Motor neuron (in vitro differentiated cells): Measurements from ENCODE around the gene ZNF407. TPM values are rescaled to one million over a fixed set of nuclear protein-coding genes. Genes with fewer than 3 reads are reported as not detected.

Experiments used
- ATAC-seq, 8 experiments: fragments of 200-7000 bp; cut with Tn5 transposase; replicated peaks in 6 of 8; 2 replicates each; pipeline ENCODE4 v1.8.0; 2021; ENCODE audit warnings: mild to moderate bottlenecking in 8 of 8, moderate library complexity in 8 of 8
- H3K27ac ChIP-seq, 2 donors: fragments of 250-450 bp; sonication (Bioruptor Pico); 2 replicates each; pipeline ENCODE4 v1.9.0; 2021; ENCODE audit warnings: antibody characterized with exemption in 2 of 2, mild to moderate bottlenecking in 2 of 2, moderate library complexity in 1 of 2
- H3K4me1 ChIP-seq, 2 donors: fragments of 250-450 bp; sonication (Bioruptor Pico); replicated peaks in 1 of 2; 2 replicates each; pipeline ENCODE4 v1.6.1; 2021; ENCODE audit warnings: antibody characterized with exemption in 2 of 2, mild to moderate bottlenecking in 2 of 2, moderate library complexity in 1 of 2
- H3K4me3 ChIP-seq, 5 donors: fragments of 250-450 bp; sonication (Bioruptor Pico); 2 replicates each; pipeline ENCODE4 v1.9.0; 2021; ENCODE audit warnings: antibody characterized with exemption in 5 of 5, mild to moderate bottlenecking in 5 of 5, moderate library complexity in 4 of 5
- WGBS, 10 experiments: fragments of 450-650 bp; shearing (Covaris generic); methylation state at CpG; one replicate each; pipeline ENCODE4 v1.0.0; 2022; 5-methylcytosine and 5-hydroxymethylcytosine counted together
- in situ Hi-C, 9 experiments: fragments of 400-800 bp; cut with MboI; loops; one replicate each; pipeline ENCODE4 v1.15.0; 2021; ENCODE audit warnings: low sequenced_read_pairs in 9 of 9, low pct_unique_long_range_greater_than_20kb in 2 of 9; ENCODE audit not compliant: unreplicated experiment in 9 of 9
- total RNA-seq, 8 experiments: library from RNA; unstranded; fragments of 300-600 nt; gene quantifications; 2 replicates each; pipeline versions ENCODE4 v1.2.3 to v1.2.4, GENCODE V29; 2022

The ZNF407 gene
- total RNA-seq, 8 experiments from 2014 or later, result 7.9 to 23.6 (median 11.6) TPM

GRCh38 chr18:74760026-74760425, 162.4 kb downstream of the ZNF407 start:
- Histone ChIP-seq H3K27ac (no peak overlapping the region), H3K4me1 (no peaks in the 10 kb centered on the region), H3K4me3 (no peak overlapping the region)
- in situ Hi-C loops, result no loop called here
- 56 to 100% (median 89%) methylated on average over 1 to 3 of the region's 3 CpGs; no CpG with 5 or more reads in 3 of the 10 experiments for WGBS, 10 experiments
- no peak for ATAC-seq

DNA sequence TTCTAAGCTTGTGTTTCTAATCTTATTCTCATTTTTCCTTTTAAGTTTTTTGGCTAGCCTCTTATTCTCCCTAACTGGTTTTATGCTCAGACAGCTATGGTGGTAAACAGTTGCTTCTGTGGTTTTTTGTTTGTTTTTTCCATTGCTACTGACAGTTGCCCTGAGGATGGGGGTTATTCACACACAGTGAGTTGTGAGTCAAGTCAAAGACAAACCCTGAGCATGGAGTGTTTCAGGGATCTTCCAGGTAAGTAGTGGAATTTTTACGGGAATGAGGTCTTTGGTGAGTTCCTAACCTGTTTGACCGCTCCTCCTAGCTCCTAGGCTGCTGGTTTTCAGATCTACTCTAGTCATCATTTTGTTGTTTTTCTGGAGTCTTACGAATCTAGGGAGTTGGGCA, 162.8 kb downstream of the ZNF407 start:
- ATAC-seq, result no peak
- H3K4me1 ChIP-seq, result no peaks in the 10 kb centered on the region
- in situ Hi-C loops, result no loop called here
- no peak overlapping the region for H3K4me3 ChIP-seq
- WGBS, 10 experiments, result 83 to 100% (median 96%) methylated on average over 2 to 3 of the region's 3 CpGs; no CpG with 5 or more reads in 2 of the 10 experiments
- no peak overlapping the region for H3K27ac ChIP-seq

GRCh38 chr18:74766251-74766650, 168.6 kb downstream of the ZNF407 start:
- no peak for ATAC-seq
- no peak overlapping the region for H3K4me3 ChIP-seq

GRCh38 chr18:74768096-74768495, 170.4 kb downstream of the ZNF407 start:
- Histone ChIP-seq H3K4me1 (no peaks in the 10 kb centered on the region), H3K4me3 (no peak overlapping the region), H3K27ac (no peak overlapping the region)
- no peak for ATAC-seq
- WGBS, 10 experiments, result 80 to 100% (median 94%) methylated on average over 1 to 2 of the region's 2 CpGs; no CpG with 5 or more reads in 3 of the 10 experiments
- in situ Hi-C loops, result no loop called here

More at GRCh38 chr18:74766251-74766650, 168.6 kb downstream of the ZNF407 start:
- in situ Hi-C loops, result no loop called here
- H3K4me1 ChIP-seq, result no peaks in the 10 kb centered on the region
- no peak overlapping the region for H3K27ac ChIP-seq
- 83 to 100% (median 96%) methylated on average over 1 to 3 of the region's 3 CpGs; no CpG with 5 or more reads in 2 of the 10 experiments for WGBS, 10 experiments

GRCh38 chr18:74773171-74773624, 175.5 kb downstream of the ZNF407 start:
- in situ Hi-C loops, result no loop called here
- WGBS, 10 experiments, result 92 to 100% (median 100%) methylated on average over 1 to 3 of the region's 3 CpGs; no CpG with 5 or more reads in 1 of the 10 experiments
- H3K4me3 ChIP-seq, result no peak overlapping the region
- no peaks in the 10 kb centered on the region for H3K4me1 ChIP-seq
- ATAC-seq, result no peak
- H3K27ac ChIP-seq, result no peak overlapping the region

GRCh38 chr18:74774486-74774885, 176.8 kb downstream of the ZNF407 start:
- in situ Hi-C loops, result no loop called here
- WGBS, 10 experiments, result 77 to 97% (median 91%) methylated on average over 1 to 5 of the region's 5 CpGs; no CpG with 5 or more reads in 1 of the 10 experiments
- Histone ChIP-seq H3K4me1 (no peaks in the 10 kb centered on the region), H3K4me3 (no peak overlapping the region), H3K27ac (no peak overlapping the region)
- ATAC-seq, result no peak

DNA sequence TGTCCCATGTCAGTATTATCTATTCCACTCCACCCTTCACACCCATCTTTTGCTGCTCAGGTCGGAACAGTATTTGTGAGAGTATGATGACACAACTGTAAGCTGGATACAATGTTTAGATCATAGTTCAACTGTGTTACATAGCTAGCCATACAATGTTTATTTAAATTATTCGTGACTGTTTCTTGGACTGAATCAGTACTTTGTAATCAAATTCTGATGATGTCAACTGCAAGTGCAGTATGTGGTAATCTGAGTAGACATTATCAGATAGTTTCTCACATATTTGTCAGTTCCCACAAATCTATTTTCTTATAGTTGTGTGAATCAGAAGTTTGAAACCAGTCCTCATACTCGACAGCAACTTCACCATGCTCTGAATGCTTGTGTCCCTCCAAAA, 177.6 kb downstream of the ZNF407 start:
- peak in 1 of 8 experiments; percentile 35 for ATAC-seq
- 61 to 100% (median 93%) methylated on average over 1 to 3 of the region's 3 CpGs; no CpG with 5 or more reads in 1 of the 10 experiments for WGBS, 10 experiments
- no peaks in the 10 kb centered on the region for H3K4me1 ChIP-seq
- no peak overlapping the region for H3K4me3 ChIP-seq
- H3K27ac ChIP-seq, result no peak overlapping the region
- in situ Hi-C loops, result no loop called here

GRCh38 chr18:74778191-74778847, 180.6 kb downstream of the ZNF407 start:
- peak in 3 of 8 experiments; percentile 96 to 98 (median 97) for ATAC-seq

DNA sequence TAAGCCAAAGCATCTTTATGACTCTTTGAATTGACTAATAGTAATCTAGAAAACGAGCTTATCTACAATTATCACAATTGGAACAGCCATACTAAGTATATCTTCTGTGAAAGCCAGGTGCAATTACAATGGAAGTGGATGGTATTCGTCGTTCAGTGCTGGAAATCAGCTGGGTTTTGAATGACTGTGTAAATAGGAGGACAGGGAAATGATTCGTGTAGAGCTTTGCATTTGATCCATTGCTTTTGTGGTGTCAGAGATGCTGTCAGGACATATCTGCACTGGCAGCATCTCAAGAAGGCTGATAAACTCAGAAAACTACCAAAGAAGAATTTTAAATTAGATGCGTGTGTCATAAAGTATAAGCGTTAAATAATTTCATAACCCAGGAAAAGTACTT, 187.1 kb downstream of the ZNF407 start:
- no peak overlapping the region for H3K27ac ChIP-seq
- in situ Hi-C loops, result no loop called here
- peak in 1 of 8 experiments; percentile 44 for ATAC-seq
- 38 to 100% (median 80%) methylated on average over 2 to 6 of the region's 6 CpGs; no CpG with 5 or more reads in 1 of the 10 experiments for WGBS, 10 experiments
- H3K4me1 ChIP-seq, result peaks cover 0 to 3% of the 10 kb centered on the region in 2 donors
- H3K4me3 ChIP-seq, result no peak overlapping the region

More at GRCh38 chr18:74778191-74778847, 180.6 kb downstream of the ZNF407 start:
- no peaks in the 10 kb centered on the region for H3K4me1 ChIP-seq
- H3K4me3 ChIP-seq, result no peak overlapping the region
- in situ Hi-C loops, result no loop called here
- WGBS, 10 experiments, result 11 to 97% (median 95%) methylated on average over 3 to 6 of the region's 6 CpGs; no CpG with 5 or more reads in 1 of the 10 experiments
- no peak overlapping the region for H3K27ac ChIP-seq

GRCh38 chr18:74785632-74786031, 188.0 kb downstream of the ZNF407 start:
- no peak overlapping the region for H3K27ac ChIP-seq
- H3K4me3 ChIP-seq, result no peak overlapping the region
- ATAC-seq, result no peak
- in situ Hi-C loops, result no loop called here
- peaks cover 0 to 3% of the 10 kb centered on the region in 2 donors for H3K4me1 ChIP-seq
- 80 to 100% (median 90%) methylated on average over 1 to 5 of the region's 6 CpGs; no CpG with 5 or more reads in 2 of the 10 experiments for WGBS, 10 experiments

- Histone ChIP-seq H3K27ac (no peak overlapping the region), H3K4me1 (peaks cover 0 to 3% of the 10 kb centered on the region in 2 donors), H3K4me3 (no peak overlapping the region)
- in situ Hi-C loops, result no loop called here
- 0 to 100% (median 75%) methylated on average over 1 to 2 of the region's 2 CpGs; no CpG with 5 or more reads in 3 of the 10 experiments for WGBS, 10 experiments
- ATAC-seq, result no peak
Measured at GRCh38 chr18:74788657-74789056, 191.0 kb downstream of the ZNF407 start.

DNA sequence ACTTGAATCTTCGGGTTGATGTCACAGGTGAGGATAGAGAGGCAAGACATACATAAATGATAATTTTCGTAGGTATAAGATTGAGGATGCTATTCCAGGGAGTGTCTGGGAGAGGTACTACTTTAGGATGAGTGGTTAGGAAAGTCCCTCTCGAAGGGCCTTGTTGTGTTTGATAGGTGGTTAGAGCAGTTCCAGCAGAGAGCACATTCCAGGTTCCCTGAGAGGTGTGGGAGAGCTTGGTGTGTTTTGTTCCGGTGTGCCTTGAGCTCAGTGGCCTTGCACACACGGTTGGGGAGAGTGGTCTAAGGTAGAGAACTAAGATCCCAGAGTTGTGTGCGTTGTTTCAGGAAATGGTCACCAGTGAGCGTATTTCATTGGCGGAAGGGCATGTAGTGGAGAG, 191.4 kb downstream of the ZNF407 start:
- WGBS, 10 experiments, result 80 to 100% (median 93%) methylated on average over 1 to 7 of the region's 8 CpGs; no CpG with 5 or more reads in 1 of the 10 experiments
- Histone ChIP-seq H3K4me1 (peaks cover 0 to 3% of the 10 kb centered on the region in 2 donors), H3K27ac (no peak overlapping the region), H3K4me3 (no peak overlapping the region)
- no peak for ATAC-seq
- in situ Hi-C loops, result no loop called here

GRCh38 chr18:74790451-74790850, 192.8 kb downstream of the ZNF407 start:
- Histone ChIP-seq H3K4me3 (no peak overlapping the region), H3K27ac (no peak overlapping the region), H3K4me1 (no peaks in the 10 kb centered on the region)
- ATAC-seq, result no peak
- 71 to 100% (median 92%) methylated on average over 1 of the region's 1 CpG; no CpG with 5 or more reads in 3 of the 10 experiments for WGBS, 10 experiments
- in situ Hi-C loops, result no loop called here
